Gastrocnemius medialis (tissue), 4 donors: Measurements from ENCODE around the gene CTRB1. TPM values are rescaled to one million over a fixed set of nuclear protein-coding genes. Genes with fewer than 3 reads are reported as not detected.

ENCODE experiments used
- ATAC-seq, 2 donors: fragments of 150-250 bp; one replicate each; pipeline ENCODE4 v1.9.1; 2016
- DNase-seq, 2 donors: peaks; one replicate each; pipeline ENCODE4 v3.0.0-alpha.2; 2019
- H3K27ac ChIP-seq, 4 donors: fragments of 200-600 bp; sonication (generic); 1 replicate in 1 of 4; 2 replicates in 3 of 4; pipeline ENCODE4 v1.5.1; 2016 to 2018; ENCODE audit warnings: mild to moderate bottlenecking in 2 of 4, moderate library complexity in 1 of 4
- H3K27me3 ChIP-seq, 3 donors: fragments of 200-600 bp; sonication (generic) in 2 of 3; 1 replicate in 1 of 3; 2 replicates in 2 of 3; pipeline versions ENCODE4 v1.5.1 to v1.6.0; 2016 to 2019; ENCODE audit warnings: mild to moderate bottlenecking in 1 of 3, moderate library complexity in 1 of 3
- H3K36me3 ChIP-seq, 2 donors: fragments of 200-600 bp; sonication (generic) in 1 of 2; one replicate each; pipeline ENCODE4 v1.5.1; 2017 to 2018
- H3K4me1 ChIP-seq, 2 donors: fragments of 200-600 bp; sonication (generic) in 1 of 2; one replicate each; pipeline ENCODE4 v1.5.1; 2016 to 2017; ENCODE audit warnings: mild to moderate bottlenecking in 2 of 2
- H3K4me3 ChIP-seq, 4 donors: fragments of 200-600 bp; sonication (generic) in 3 of 4; 1 replicate in 1 of 4; 2 replicates in 3 of 4; pipeline ENCODE4 v1.5.1; 2016 to 2019; ENCODE audit warnings: mild to moderate bottlenecking in 2 of 4
- H3K9me3 ChIP-seq, 3 donors: fragments of 200-600 bp; sonication (generic) in 2 of 3; 1 replicate in 1 of 3; 2 replicates in 2 of 3; pipeline ENCODE4 v1.5.1; 2016 to 2019
- CTCF ChIP-seq, 5 experiments: fragments of 450-650 bp in 3 of 5; fragments of 200-600 bp in 2 of 5; sonication (generic) in 2 of 5; IDR thresholded peaks in 4 of 5; conservative IDR thresholded peaks in 1 of 5; 1 replicate in 4 of 5; 2 replicates in 1 of 5; pipeline ENCODE4 v1.5.1; 2016 to 2019; ENCODE audit warnings: antibody characterized with exemption in 5 of 5, mild to moderate bottlenecking in 3 of 5, moderate library complexity in 3 of 5
- POLR2A ChIP-seq, 2 donors: fragments of 450-650 bp; IDR thresholded peaks; one replicate each; pipeline ENCODE4 v1.6.1; 2017; ENCODE audit warnings: antibody characterized with exemption in 2 of 2, mild to moderate bottlenecking in 2 of 2, moderate library complexity in 2 of 2
- in situ Hi-C, 4 donors: fragments of 200-750 bp; cut with MboI; loops; one replicate each; pipeline versions ENCODE4 v1.15.0 to v1.8.0; 2017; ENCODE audit warnings: low sequenced_read_pairs in 4 of 4
- intact Hi-C: fragments of 100-400 bp; cut with DNase I; formaldehyde crosslinking; loops from one replicate; pipeline ENCODE4 v1.15.1; 2023; ENCODE audit warnings: low total_unique reads
- total RNA-seq, 4 donors: library from RNA; depleted of rRNA; stranded (reverse); fragments of >200 nt; gene quantifications; one replicate each; pipeline versions ENCODE4 v1.1.0 to v1.2.3, GENCODE V29; 2016

Gene CTRB1
- total RNA-seq, 4 donors from 2014 or later = not detected

GRCh38 chr16:75195811-75196790, 22.7 kb upstream of the CTRB1 start:
- Histone ChIP-seq H3K27me3 (peaks cover 0 to 10% (median 7%) of the 10 kb centered on the region in 3 donors), H3K9me3 (no peaks in the 10 kb centered on the region), H3K4me1 (no peaks in the 10 kb centered on the region), H3K27ac (no peak overlapping the region), H3K4me3 (no peak overlapping the region), H3K36me3 (no peaks in the 10 kb centered on the region)
- DNase-seq (no peak), ATAC-seq (no peak)
- intact Hi-C loops (loop anchor here (5.0 kb wide), 1 partner anchor 266 kb away; the partner anchor contains the start of gene TMEM170A), in situ Hi-C loops (loop anchor here in 3 of 4 donors (5.0 to 25.0 kb wide), 4 partner anchors 186 to 566 kb away; no protein-coding TSS in a partner anchor)
- TF ChIP-seq CTCF (IDR thresholded peaks at IDR 0.05 in 4 of 5, conservative IDR thresholded peaks at IDR 0.05 in 1 of 5) (no peak), POLR2A (IDR thresholded peaks at IDR 0.05) (no peak)

GRCh38 chr16:75196836-75197235, 22.0 kb upstream of the CTRB1 start:
- in situ Hi-C loops (loop anchor here in 3 of 4 donors (5.0 to 25.0 kb wide), 4 partner anchors 185 to 565 kb away; no protein-coding TSS in a partner anchor), intact Hi-C loops (loop anchor here (5.0 kb wide), 1 partner anchor 265 kb away; the partner anchor contains the start of gene TMEM170A)
- Histone ChIP-seq H3K9me3 (no peaks in the 10 kb centered on the region), H3K27ac (no peak overlapping the region), H3K27me3 (peaks cover 0 to 10% (median 7%) of the 10 kb centered on the region in 3 donors), H3K4me1 (no peaks in the 10 kb centered on the region), H3K4me3 (no peak overlapping the region), H3K36me3 (no peaks in the 10 kb centered on the region)
- DNase-seq = no peak
- TF ChIP-seq POLR2A (IDR thresholded peaks at IDR 0.05) = no peak
- no peak for TF ChIP-seq CTCF (IDR thresholded peaks at IDR 0.05 in 4 of 5, conservative IDR thresholded peaks at IDR 0.05 in 1 of 5)
- no peak for ATAC-seq

- Histone ChIP-seq H3K9me3 (no peaks in the 10 kb centered on the region), H3K27me3 (peaks cover 0 to 10% (median 7%) of the 10 kb centered on the region in 3 donors), H3K4me1 (no peaks in the 10 kb centered on the region), H3K4me3 (no peak overlapping the region), H3K36me3 (no peaks in the 10 kb centered on the region), H3K27ac (no peak overlapping the region)
- intact Hi-C loops (loop anchor here (5.0 kb wide), 1 partner anchor 265 kb away; the partner anchor contains the start of gene TMEM170A), in situ Hi-C loops (loop anchor here in 3 of 4 donors (5.0 to 25.0 kb wide), 4 partner anchors 185 to 565 kb away; no protein-coding TSS in a partner anchor)
- no peak for ATAC-seq
- DNase-seq = no peak
- no peak for TF ChIP-seq POLR2A (IDR thresholded peaks at IDR 0.05)
- TF ChIP-seq CTCF (IDR thresholded peaks at IDR 0.05 in 4 of 5, conservative IDR thresholded peaks at IDR 0.05 in 1 of 5) = no peak
Measured at GRCh38 chr16:75197522-75198134, 21.2 kb upstream of the CTRB1 start.

- no peaks in the 10 kb centered on the region for H3K9me3 ChIP-seq
- intact Hi-C loops (loop anchor here (5.0 kb wide), 1 partner anchor 264 kb away; the partner anchor contains the start of gene TMEM170A), in situ Hi-C loops (loop anchor here in 3 of 4 donors (5.0 to 25.0 kb wide), 4 partner anchors 184 to 564 kb away; no protein-coding TSS in a partner anchor)
- peaks cover 0 to 10% (median 7%) of the 10 kb centered on the region in 3 donors for H3K27me3 ChIP-seq
- no peaks in the 10 kb centered on the region for H3K36me3 ChIP-seq
- H3K4me3 ChIP-seq = no peak overlapping the region
- DNase-seq (no peak), ATAC-seq (no peak)
- H3K27ac ChIP-seq = no peak overlapping the region
- H3K4me1 ChIP-seq = no peaks in the 10 kb centered on the region
- TF ChIP-seq CTCF (IDR thresholded peaks at IDR 0.05 in 4 of 5, conservative IDR thresholded peaks at IDR 0.05 in 1 of 5) (no peak), POLR2A (IDR thresholded peaks at IDR 0.05) (no peak)
Measured at GRCh38 chr16:75198135-75198600, 20.6 kb upstream of the CTRB1 start.
